ENCODE results near the gene RSPO4. TPM values are rescaled to one million over a fixed set of nuclear protein-coding genes. Genes with fewer than 3 reads are reported as not detected.

RSPO4 gene
- total and polyA plus RNA-seq, 2 of the 8 experiments (the other 6 are each of a cell fraction or from before 2014, with no cell fraction given): 3.4 to 6.4 TPM

GRCh38 chr20:917416-917815, 84.7 kb downstream of the RSPO4 start:
- Histone ChIP-seq H2AFZ (ENCODE audit: low read length) (no peak overlapping the region), H3K27me3 (replicated peaks in 1 of 4; ENCODE audit: control insufficient read depth in 3 of 4, extremely low read depth in 1 of 4, insufficient read depth in 3 of 4, low read length in 3 of 4) (peaks cover 0 to 3% (median 0%) of the 10 kb centered on the region in 4 experiments; a peak in 1 of 7 replicates), H2BK15ac (ENCODE audit: low read length) (no peak overlapping the region), H4K8ac (ENCODE audit: extremely low read depth, insufficient read depth, low read length) (no peak overlapping the region), H4K5ac (ENCODE audit: insufficient read length, low read depth, low read length) (no peak overlapping the region), H2BK12ac (ENCODE audit: low read depth, low read length) (no peak overlapping the region), H3K9ac (replicated peaks in 1 of 4; ENCODE audit: extremely low read depth in 1 of 4, low read depth in 3 of 4, low read length in 3 of 4) (no peak overlapping the region), H2AK5ac (ENCODE audit: low read depth, low read length) (no peak overlapping the region), H4K20me1 (replicated peaks in 1 of 2; ENCODE audit: control insufficient read depth in 1 of 2, insufficient read depth in 2 of 2, low read length in 2 of 2) (no peaks in the 10 kb centered on the region), H3K27ac (ENCODE audit: low read depth, low read length) (no peak overlapping the region), H2BK120ac (replicated peaks; ENCODE audit: low read depth, low read length) (no peak overlapping the region), H2BK5ac (ENCODE audit: low read depth, low read length) (no peak overlapping the region), H3K9me3 (ENCODE audit: insufficient read depth in 2 of 2, low read depth in 1 of 2, low read length in 1 of 2) (no peaks in the 10 kb centered on the region), H3K4ac (replicated peaks; ENCODE audit: insufficient read length, low read depth, low read length) (no peak overlapping the region), H3K18ac (ENCODE audit: extremely low read depth, low read length) (no peak overlapping the region), H3K79me1 (ENCODE audit: low read depth, low read length) (no peaks in the 10 kb centered on the region), H3K23me2 (ENCODE audit: low read depth, low read length) (no peaks in the 10 kb centered on the region; the same call in 1 of the 2 replicates), H3K56ac (replicated peaks; ENCODE audit: insufficient read length, low read depth, low read length) (no peak overlapping the region), H2BK20ac (ENCODE audit: low read length) (no peak overlapping the region), H3K14ac (ENCODE audit: insufficient read length) (no peak overlapping the region), H3K79me2 (ENCODE audit: control insufficient read depth in 1 of 2, insufficient read depth in 2 of 2, low read length in 2 of 2) (no peaks in the 10 kb centered on the region), H3K4me3 (ENCODE audit: extremely low read depth in 1 of 4, insufficient read depth in 2 of 4, low read depth in 3 of 4, low read length in 4 of 4) (no peak overlapping the region), H3K36me3 (ENCODE audit: control insufficient read depth in 2 of 4, insufficient read depth in 4 of 4, low read length in 3 of 4) (no peaks in the 10 kb centered on the region), H3K4me2 (ENCODE audit: insufficient read depth in 1 of 2, low read depth in 2 of 2, low read length in 2 of 2) (no peak overlapping the region), H3K4me1 (replicated peaks in 1 of 4; ENCODE audit: control insufficient read depth in 3 of 4, insufficient read depth in 4 of 4, low read length in 3 of 4) (peaks cover 0 to 16% (median 5%) of the 10 kb centered on the region in 4 experiments; a peak in 4 of 7 replicates), H4K91ac (replicated peaks; ENCODE audit: insufficient read length, low read length) (no peak overlapping the region), H3K23ac (ENCODE audit: insufficient read length) (no peak overlapping the region)
- TF ChIP-seq TCF12 (IDR thresholded peaks at IDR 0.05; ENCODE audit: low read depth, low read length) (no peak), USF2 (IDR thresholded peaks at IDR 0.05; ENCODE audit: low read length) (no peak), MAX (IDR thresholded peaks at IDR 0.05) (no peak), NRF1 (IDR thresholded peaks at IDR 0.05; ENCODE audit: low read depth, low read length) (no peak), CBX8 (IDR thresholded peaks at IDR 0.05; ENCODE audit: borderline replicate concordance, low read depth, low read length) (no peak), POU5F1 (IDR thresholded peaks at IDR 0.05; ENCODE audit: low read depth, low read length) (no peak), POLR2A (IDR thresholded peaks at IDR 0.05; ENCODE audit: control extremely low read depth in 1 of 2, low read depth in 2 of 2, low read length in 2 of 2) (no peak), RNF2 (IDR thresholded peaks at IDR 0.05; ENCODE audit: borderline replicate concordance, low read depth, low read length, missing control alignments, poor library complexity, severe bottlenecking) (no peak), SP4 (IDR thresholded peaks at IDR 0.05; ENCODE audit: low read length) (no peak), BACH1 (IDR thresholded peaks at IDR 0.05; ENCODE audit: low read length) (no peak), SP1 (IDR thresholded peaks at IDR 0.05; ENCODE audit: low read depth, low read length) (no peak), RAD21 (IDR thresholded peaks at IDR 0.05 in 1 of 2, conservative IDR thresholded peaks at IDR 0.05 in 1 of 2; ENCODE audit: low read depth in 2 of 2, low read length in 2 of 2) (no peak)
- POLR2A ChIA-PET (ENCODE audit: partially characterized antibody): no interaction called here
- CTCF ChIA-PET (ENCODE audit: partially characterized antibody): interaction anchor here (1.2 to 4.2 kb wide), 5 partner anchors 11 to 191 kb away, joined by 3 to 36 read pairs (median 4); no protein-coding TSS in a partner anchor
- WGBS, 2 experiments (ENCODE audit: extremely low coverage in 1 of 2, insufficient coverage in 1 of 2, insufficient read length in 1 of 2, insufficient replicate concordance in 2 of 2, low coverage in 1 of 2, low lambda C conversion rate in 2 of 2, missing lambda C conversion rate in 1 of 2): 94% methylated on average over 4 of the region's 4 CpGs; no CpG with 5 or more reads in 1 of the 2 experiments
- DNase-seq (ENCODE audit: low read depth in 1 of 2, low spot score in 2 of 2) (no peak), FAIRE-seq (no peak)

Data from H1 (cell line).